T-helper 1 cell treated with Interleukin-12 subunit alpha and Interleukin-12 subunit beta and Interleukin-4 antibody, amounts not matched to agents 30 μg/mL and 1 μg/mL, for 36 hours (primary cell): ENCODE results near the gene SLC66A2.

Experiments
- H3K27ac Mint-ChIP-seq: one replicate; pipeline ENCODE4 v1.8.0; 2021; ENCODE audit warnings: mild to moderate bottlenecking, mixed read lengths
- H3K27me3 Mint-ChIP-seq: one replicate; pipeline ENCODE4 v1.8.0; 2021; ENCODE audit warnings: low read depth, mixed read lengths
- H3K36me3 Mint-ChIP-seq: one replicate; pipeline ENCODE4 v1.8.0; 2021; ENCODE audit warnings: low read depth, mixed read lengths
- H3K4me1 Mint-ChIP-seq: one replicate; pipeline ENCODE4 v1.8.0; 2021; ENCODE audit warnings: low read depth, mixed read lengths
- H3K4me3 Mint-ChIP-seq: one replicate; pipeline ENCODE4 v1.8.0; 2021; ENCODE audit warnings: mild to moderate bottlenecking, moderate library complexity, mixed read lengths
- H3K9me3 Mint-ChIP-seq: one replicate; pipeline ENCODE4 v1.8.0; 2021; ENCODE audit warnings: mixed read lengths

Gene SLC66A2

DNA sequence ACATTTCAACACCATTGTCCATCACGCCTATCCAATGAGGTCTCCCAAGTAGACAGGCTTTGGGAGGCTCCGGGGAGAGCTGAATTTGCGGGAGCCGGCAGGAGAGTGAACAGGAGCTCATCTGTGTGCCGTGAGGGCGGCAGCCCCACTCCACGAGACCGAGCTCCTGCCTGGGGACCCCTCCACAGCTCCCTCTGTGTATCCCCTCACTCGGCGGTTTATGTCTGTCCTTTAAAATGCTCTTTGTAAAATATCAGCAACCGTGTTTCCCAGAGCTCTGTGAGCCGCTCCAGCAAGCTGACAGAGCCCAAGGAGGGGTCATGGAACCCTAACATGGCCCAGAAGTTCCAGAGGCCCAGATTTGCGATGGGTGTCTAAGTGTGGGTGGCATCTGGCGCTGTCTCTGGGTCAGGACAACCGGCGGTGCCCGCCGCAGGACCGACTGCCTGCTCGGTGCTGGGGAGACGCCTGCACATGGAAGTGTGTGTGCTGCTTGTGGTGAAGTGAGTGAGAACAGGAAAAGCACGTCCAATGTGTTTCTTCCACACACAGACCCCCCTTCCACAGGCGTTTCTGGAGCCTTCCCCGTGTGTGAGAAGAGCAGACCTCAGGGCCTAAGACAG lies 34.8 kb downstream of the SLC66A2 start:
- H3K4me1 Mint-ChIP-seq = peaks cover 10% of the 10 kb centered on the region
- H3K36me3 Mint-ChIP-seq = peaks cover 39% of the 10 kb centered on the region
- no peak overlapping the region for H3K27ac Mint-ChIP-seq
- no peak overlapping the region for H3K4me3 Mint-ChIP-seq
- peaks cover 4% of the 10 kb centered on the region for H3K9me3 Mint-ChIP-seq
- no peaks in the 10 kb centered on the region for H3K27me3 Mint-ChIP-seq

- Mint-ChIP-seq H3K27ac (no peak overlapping the region), H3K4me3 (no peak overlapping the region), H3K9me3 (peaks cover 4% of the 10 kb centered on the region), H3K27me3 (no peaks in the 10 kb centered on the region), H3K4me1 (peaks cover 10% of the 10 kb centered on the region), H3K36me3 (peaks cover 37% of the 10 kb centered on the region)
Measured at GRCh38 chr18:79916128-79916494, 35.3 kb downstream of the SLC66A2 start.

DNA sequence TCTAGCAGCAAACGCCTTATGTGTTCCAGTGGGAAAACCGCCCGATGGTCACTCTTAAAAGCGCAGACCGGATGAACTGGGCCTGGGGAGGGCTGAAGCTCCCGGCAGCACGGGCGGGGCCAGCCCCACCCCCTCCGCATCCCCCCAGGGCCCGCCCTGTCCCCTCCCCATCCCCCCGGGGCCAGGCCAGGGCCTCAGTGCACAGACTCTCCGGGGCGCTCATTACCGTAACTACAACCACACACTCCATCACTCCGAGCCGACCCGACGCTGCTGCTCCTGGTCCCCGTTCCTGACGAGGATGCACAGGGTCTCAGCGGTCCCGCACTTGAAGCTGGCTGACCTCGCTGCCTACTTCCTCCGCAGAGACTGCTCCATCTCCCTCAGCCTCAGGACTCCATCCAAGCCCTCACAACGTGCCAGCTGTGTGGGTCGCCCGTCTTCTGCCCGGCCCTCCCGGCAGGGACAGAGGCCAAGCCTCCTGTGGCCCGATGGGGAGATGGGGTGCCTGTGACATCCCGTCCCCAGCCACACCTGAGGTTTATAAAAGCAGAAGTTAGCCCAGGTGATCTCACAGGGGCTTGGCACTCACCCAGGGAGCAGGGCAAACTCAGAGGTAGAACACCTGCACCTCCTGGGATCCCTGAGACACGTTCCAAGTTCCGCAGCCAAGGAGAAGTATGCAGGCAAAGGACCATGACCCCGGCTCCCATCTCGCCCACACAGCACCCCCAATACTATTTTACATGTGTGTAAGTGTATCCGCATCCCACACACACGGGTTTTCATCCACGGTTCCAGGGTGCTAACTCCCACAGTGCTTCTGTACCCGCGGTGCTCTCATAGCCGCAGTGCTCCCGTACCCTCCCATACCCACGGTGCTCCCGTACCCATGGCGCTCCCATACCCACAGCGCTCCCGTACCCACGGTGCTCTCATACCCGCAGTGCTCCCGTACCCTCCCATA lies 36.0 kb downstream of the SLC66A2 start:
- no peaks in the 10 kb centered on the region for H3K27me3 Mint-ChIP-seq
- peaks cover 4% of the 10 kb centered on the region for H3K9me3 Mint-ChIP-seq
- peaks cover 38% of the 10 kb centered on the region for H3K36me3 Mint-ChIP-seq
- H3K4me3 Mint-ChIP-seq = no peak overlapping the region
- no peak overlapping the region for H3K27ac Mint-ChIP-seq
- H3K4me1 Mint-ChIP-seq = peaks cover 10% of the 10 kb centered on the region

GRCh38 chr18:79914614-79915160 lies 36.8 kb downstream of the SLC66A2 start:
- H3K27me3 Mint-ChIP-seq = no peaks in the 10 kb centered on the region
- H3K4me3 Mint-ChIP-seq = no peak overlapping the region
- H3K27ac Mint-ChIP-seq = no peak overlapping the region
- H3K36me3 Mint-ChIP-seq = peaks cover 40% of the 10 kb centered on the region
- peaks cover 4% of the 10 kb centered on the region for H3K9me3 Mint-ChIP-seq
- H3K4me1 Mint-ChIP-seq = peaks cover 10% of the 10 kb centered on the region

DNA sequence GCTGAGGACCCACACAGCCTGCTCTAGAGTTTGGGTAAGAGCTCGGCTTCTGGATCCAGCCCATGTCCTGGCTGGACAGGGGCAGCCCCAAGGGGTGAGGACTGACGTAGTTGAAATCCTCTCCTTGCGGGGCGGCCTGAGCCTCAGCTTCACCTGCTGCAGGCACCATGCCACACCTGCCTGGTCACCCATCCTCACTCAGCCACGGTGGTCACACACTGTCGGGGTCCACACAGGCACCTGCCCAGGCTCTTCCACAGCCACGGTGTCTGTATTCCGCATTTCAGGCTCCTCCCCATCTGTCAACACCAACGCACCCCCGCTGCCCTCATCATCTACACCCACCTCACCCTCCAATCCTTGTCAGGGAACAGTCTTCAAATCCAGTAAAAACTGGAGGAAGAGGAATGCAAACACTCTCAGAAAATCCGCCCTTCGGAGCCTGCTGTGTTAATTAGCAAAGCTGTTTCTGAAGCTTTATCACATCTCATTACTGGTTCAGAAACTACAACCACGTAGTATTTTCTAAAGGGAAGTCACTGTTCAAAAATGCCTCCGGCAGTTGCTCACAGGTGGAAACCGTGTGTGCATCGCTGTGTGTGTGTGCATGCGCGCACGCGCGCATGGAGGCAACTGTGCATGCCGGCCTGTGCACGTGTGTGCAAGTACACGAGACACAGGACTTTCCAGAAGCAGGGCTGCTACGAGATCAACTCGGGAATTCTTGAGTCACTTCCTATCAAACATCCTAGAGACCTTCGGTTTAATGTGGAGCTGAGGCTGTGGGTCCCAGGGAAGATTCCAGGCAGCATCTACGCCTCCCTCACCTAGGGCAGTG lies 38.2 kb downstream of the SLC66A2 start:
- Mint-ChIP-seq H3K27ac (no peak overlapping the region), H3K9me3 (peaks cover 4% of the 10 kb centered on the region), H3K36me3 (peaks cover 44% of the 10 kb centered on the region), H3K27me3 (no peaks in the 10 kb centered on the region), H3K4me3 (no peak overlapping the region), H3K4me1 (peaks cover 10% of the 10 kb centered on the region)

GRCh38 chr18:79912409-79912991 lies 39.0 kb downstream of the SLC66A2 start:
- Mint-ChIP-seq H3K4me3 (no peak overlapping the region), H3K27ac (no peak overlapping the region), H3K9me3 (peaks cover 4% of the 10 kb centered on the region), H3K27me3 (no peaks in the 10 kb centered on the region), H3K4me1 (peaks cover 7% of the 10 kb centered on the region), H3K36me3 (peaks cover 43% of the 10 kb centered on the region)

DNA sequence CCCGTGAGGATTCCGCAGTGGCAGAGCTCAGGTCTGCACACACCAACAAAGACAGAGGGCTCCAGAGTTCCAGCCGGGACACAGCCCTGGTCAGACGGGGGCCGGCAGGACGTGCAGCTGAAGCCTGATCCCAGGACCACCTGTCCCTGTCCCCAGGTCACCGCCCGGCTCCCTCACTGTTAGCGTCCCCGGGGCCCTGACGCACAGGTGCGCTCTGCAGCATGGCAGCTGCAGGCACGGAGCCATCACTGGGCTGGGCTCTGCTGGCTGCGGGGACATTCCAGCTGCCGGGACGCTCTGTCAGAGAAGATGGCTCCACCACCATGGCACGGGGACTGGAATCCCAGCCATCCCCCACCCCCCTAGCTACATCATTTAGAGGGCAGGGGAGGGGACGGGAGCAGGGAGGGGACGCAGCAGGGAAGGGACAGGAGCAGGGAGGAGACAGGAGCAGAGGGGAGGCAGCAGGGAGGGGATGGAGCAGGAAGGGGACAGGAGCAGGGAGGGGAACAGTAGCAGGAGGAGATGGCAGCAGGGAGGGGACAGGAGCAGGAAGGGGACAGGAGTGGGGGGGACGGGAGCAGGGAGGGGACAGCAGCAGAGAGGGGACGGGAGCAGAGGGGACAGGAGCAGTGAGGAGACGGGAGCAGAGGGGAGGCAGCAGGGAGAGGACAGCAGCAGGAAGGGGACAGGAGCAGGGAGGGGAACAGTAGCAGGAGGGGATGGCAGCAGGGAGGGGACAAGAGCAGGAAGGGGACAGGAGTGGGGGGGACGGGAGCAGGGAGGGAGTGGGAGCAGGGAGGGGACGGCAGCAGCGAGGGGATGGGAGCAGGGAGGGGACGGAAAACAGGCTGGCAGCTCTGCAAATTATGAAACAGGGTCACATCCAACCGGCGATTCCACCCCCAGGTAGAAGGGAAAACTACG lies 39.8 kb downstream of the SLC66A2 start:
- H3K9me3 Mint-ChIP-seq = peaks cover 4% of the 10 kb centered on the region
- no peak overlapping the region for H3K4me3 Mint-ChIP-seq
- H3K36me3 Mint-ChIP-seq = peaks cover 43% of the 10 kb centered on the region
- H3K27me3 Mint-ChIP-seq = no peaks in the 10 kb centered on the region
- no peak overlapping the region for H3K27ac Mint-ChIP-seq
- peaks cover 7% of the 10 kb centered on the region for H3K4me1 Mint-ChIP-seq

- Mint-ChIP-seq H3K4me3 (no peak overlapping the region), H3K36me3 (peaks cover 39% of the 10 kb centered on the region), H3K4me1 (peaks cover 12% of the 10 kb centered on the region), H3K27me3 (no peaks in the 10 kb centered on the region), H3K9me3 (no peaks in the 10 kb centered on the region), H3K27ac (no peak overlapping the region)
Measured at GRCh38 chr18:79910563-79911343, 40.7 kb downstream of the SLC66A2 start.

DNA sequence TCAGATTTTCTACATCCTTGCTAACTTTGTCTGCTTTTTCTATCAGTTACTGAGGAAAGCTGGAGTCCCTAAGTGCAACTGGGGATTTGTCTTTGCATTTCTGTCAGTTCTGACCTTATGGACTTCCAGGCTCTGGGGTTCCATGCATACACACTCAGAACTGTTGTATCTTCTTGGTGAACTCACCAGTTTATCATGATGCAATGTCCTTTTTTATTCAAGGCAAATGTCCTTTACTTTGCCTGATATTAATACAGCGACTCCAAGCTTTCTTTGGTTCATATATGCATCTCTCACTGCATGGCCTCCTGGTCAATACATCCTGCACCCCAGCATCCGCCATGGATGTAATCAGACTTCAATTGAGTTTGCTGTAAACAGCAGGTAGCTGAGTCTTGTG lies 44.7 kb downstream of the SLC66A2 start:
- Mint-ChIP-seq H3K4me1 (peaks cover 6% of the 10 kb centered on the region), H3K4me3 (no peak overlapping the region), H3K27ac (peak overlapping the region; percentile 65), H3K27me3 (no peaks in the 10 kb centered on the region), H3K36me3 (peaks cover 30% of the 10 kb centered on the region), H3K9me3 (no peaks in the 10 kb centered on the region)

GRCh38 chr18:79905993-79906392 lies 45.5 kb downstream of the SLC66A2 start:
- peak overlapping the region; percentile 57 for H3K27ac Mint-ChIP-seq
- H3K4me1 Mint-ChIP-seq = peaks cover 6% of the 10 kb centered on the region
- no peaks in the 10 kb centered on the region for H3K27me3 Mint-ChIP-seq
- peaks cover 33% of the 10 kb centered on the region for H3K36me3 Mint-ChIP-seq
- H3K4me3 Mint-ChIP-seq = peak overlapping the region; percentile 39
- no peaks in the 10 kb centered on the region for H3K9me3 Mint-ChIP-seq

- Mint-ChIP-seq H3K27ac (no peak overlapping the region), H3K27me3 (no peaks in the 10 kb centered on the region), H3K36me3 (peaks cover 32% of the 10 kb centered on the region), H3K9me3 (no peaks in the 10 kb centered on the region), H3K4me3 (no peak overlapping the region), H3K4me1 (peaks cover 6% of the 10 kb centered on the region)
Measured at GRCh38 chr18:79905389-79905911, 46.0 kb downstream of the SLC66A2 start.

GRCh38 chr18:79904357-79905147 lies 46.9 kb downstream of the SLC66A2 start:
- peaks cover 33% of the 10 kb centered on the region for H3K36me3 Mint-ChIP-seq
- H3K4me1 Mint-ChIP-seq = peaks cover 6% of the 10 kb centered on the region
- H3K4me3 Mint-ChIP-seq = no peak overlapping the region
- no peak overlapping the region for H3K27ac Mint-ChIP-seq
- no peaks in the 10 kb centered on the region for H3K9me3 Mint-ChIP-seq
- no peaks in the 10 kb centered on the region for H3K27me3 Mint-ChIP-seq
